ENCODE data around the gene BCL7C. TPM values are rescaled to one million over a fixed set of nuclear protein-coding genes. Genes with fewer than 3 reads are reported as not detected.
A peak's percentile ranks its signal among the peaks of the same experiment; 100 is the strongest.

The BCL7C gene
- polyA plus RNA-seq, 2 of the 4 experiments (the other 2 are of a cell fraction) = 10.8 to 12.9 TPM

- 2% methylated on average over 6 of the region's 31 CpGs for WGBS (ENCODE audit: missing lambda C conversion rate)
- DNase-seq (ENCODE audit: low read depth in 1 of 2, low spot score in 1 of 2) = no peak
- ATAC-seq = no peak
- Histone ChIP-seq H3K9me3 (no peaks in the 10 kb centered on the region), H3K27ac (peak within 1 kb of the TSS; percentile 99), H3K4me1 (peaks cover 15% of the 10 kb centered on the region; the same call in 2 of the 3 replicates), H3K4me3 (peak within 1 kb of the TSS; percentile 87), H3K4me2 (peak within 1 kb of the TSS; percentile 97)
- TF ChIP-seq KDM5A (IDR thresholded peaks at IDR 0.05) (no peak), POLR2A (IDR thresholded peaks at IDR 0.05; ENCODE audit: low read length) (peak; percentile 50)
- POLR2A ChIA-PET = interaction anchor here (0.6 to 1.0 kb wide), 3 partner anchors 17 to 145 kb away, joined by 3 read pairs; no protein-coding TSS in a partner anchor
- CTCF ChIA-PET = no interaction called here
- FAIRE-seq = no peak
Measured at GRCh38 chr16:30923554-30924075, 29.7 kb upstream of the BCL7C start, which contains the start of gene FBXL19. FBXL19 (plus strand) TSS chr16:30923572; CDS start chr16:30925755, 2,183 bp downstream.

GRCh38 chr16:30922960-30923535 is 29.2 kb upstream of the BCL7C start:
- CTCF ChIA-PET = no interaction called here
- H3K4me1 ChIP-seq = peaks cover 15% of the 10 kb centered on the region; the same call in 2 of the 3 replicates
- peak overlapping the region; percentile 99 for H3K27ac ChIP-seq
- H3K4me2 ChIP-seq = peak overlapping the region; percentile 97
- TF ChIP-seq PHF8 (IDR thresholded peaks at IDR 0.05; ENCODE audit: borderline replicate concordance, low read depth) (peak; percentile 14; the same call in 1 of the 2 replicates), FOSL2 (IDR thresholded peaks at IDR 0.05) (no peak), FOSL2 (CRISPR knock-in tag; IDR thresholded peaks at IDR 0.05) (peak; percentile 18; the same call in 1 of the 2 replicates), GATA3 (IDR thresholded peaks at IDR 0.05; ENCODE audit: borderline replicate concordance) (0 out of 2 replicates have a peak, but pooled peaks have one; percentile 28), BCL3 (IDR thresholded peaks at IDR 0.05) (0 out of 3 replicates have a peak, but pooled peaks have one; percentile 37), MAFK (IDR thresholded peaks at IDR 0.05; ENCODE audit: partially characterized antibody) (no peak), JUN (IDR thresholded peaks at IDR 0.05) (peak; percentile 13 to 55; a peak in 2 of 5 replicates), HOXB5 (CRISPR knock-in tag; IDR thresholded peaks at IDR 0.05) (no peak), MAX (IDR thresholded peaks at IDR 0.05) (peak; percentile 48), KDM5A (IDR thresholded peaks at IDR 0.05) (peak; percentile 82), POLR2A (IDR thresholded peaks at IDR 0.05; ENCODE audit: low read length) (peak; percentile 67), USF2 (IDR thresholded peaks at IDR 0.05) (peak; percentile 10; the same call in 1 of the 2 replicates), EHMT2 (IDR thresholded peaks at IDR 0.05; ENCODE audit: low read depth) (no peak)
- no peaks in the 10 kb centered on the region for H3K9me3 ChIP-seq
- FAIRE-seq (peak; percentile 54), DNase-seq (ENCODE audit: low read depth in 1 of 2, low spot score in 1 of 2) (peak; percentile 97 to 99), ATAC-seq (peak; percentile 78 to 89)
- WGBS (ENCODE audit: missing lambda C conversion rate) = under 1% methylated on average over 32 of the region's 33 CpGs
- POLR2A ChIA-PET = interaction anchor here (0.6 to 1.0 kb wide), 3 partner anchors 17 to 144 kb away, joined by 3 read pairs; no protein-coding TSS in a partner anchor
- peak overlapping the region; percentile 87 for H3K4me3 ChIP-seq

- H3K4me1 ChIP-seq = peaks cover 12% of the 10 kb centered on the region; the same call in 2 of the 3 replicates
- peak overlapping the region; percentile 82 for H3K4me2 ChIP-seq
- peak overlapping the region; percentile 99 for H3K27ac ChIP-seq
- ATAC-seq = peak; percentile 80 to 91
- under 1% methylated on average over 34 of the region's 42 CpGs for WGBS (ENCODE audit: missing lambda C conversion rate)
- DNase-seq (ENCODE audit: low read depth in 1 of 2, low spot score in 1 of 2) = peak; percentile 97 to 100
- peak; percentile 92 for FAIRE-seq
- ChIA-PET CTCF (interaction anchor here (1.0 kb wide), 1 partner anchor 18 kb away, joined by 4 read pairs; no protein-coding TSS in a partner anchor), POLR2A (no interaction called here)
- H3K9me3 ChIP-seq = no peaks in the 10 kb centered on the region
- H3K4me3 ChIP-seq = peak overlapping the region; percentile 87
- TF ChIP-seq REST (IDR thresholded peaks at IDR 0.05) (peak; percentile 50), TP53 (CRISPR knock-in tag; IDR thresholded peaks at IDR 0.05) (no peak), HOXA7 (CRISPR knock-in tag; IDR thresholded peaks at IDR 0.05) (no peak), NPAS2 (CRISPR knock-in tag; IDR thresholded peaks at IDR 0.05; ENCODE audit: borderline replicate concordance) (no peak), HEYL (CRISPR knock-in tag; IDR thresholded peaks at IDR 0.05) (no peak), CHD2 (IDR thresholded peaks at IDR 0.05; ENCODE audit: low read length, partially characterized antibody) (peak; percentile 49), BHLHE40 (IDR thresholded peaks at IDR 0.05; ENCODE audit: low read depth, low read length) (no peak), KDM5A (IDR thresholded peaks at IDR 0.05) (no peak), HMGXB4 (CRISPR knock-in tag; IDR thresholded peaks at IDR 0.05; ENCODE audit: borderline replicate concordance) (no peak), TFCP2L1 (CRISPR knock-in tag; IDR thresholded peaks at IDR 0.05) (0 out of 2 replicates have a peak, but pooled peaks have one; percentile 34), ESRRA (IDR thresholded peaks at IDR 0.05; ENCODE audit: borderline replicate concordance, low read length) (no peak), ZNF302 (CRISPR knock-in tag; IDR thresholded peaks at IDR 0.05) (no peak), FOXS1 (CRISPR knock-in tag; IDR thresholded peaks at IDR 0.05) (no peak)
Measured at GRCh38 chr16:30922420-30922959, 28.6 kb upstream of the BCL7C start.

Data from A549 (cell line).